ENCODE results near the gene TSPYL1. TPM values are rescaled to one million over a fixed set of nuclear protein-coding genes. Genes with fewer than 3 reads are reported as not detected.

Gene TSPYL1
- total RNA-seq, 1 donor from 2014 or later: 73.5 TPM

GRCh38 chr6:116234689-116235088 lies 45.0 kb downstream of the TSPYL1 start:
- Histone ChIP-seq H3K4me3 (ENCODE audit: low read depth, low read length) (no peak overlapping the region), H3K36me3 (ENCODE audit: control insufficient read depth, insufficient read depth, low read length) (no peaks in the 10 kb centered on the region), H3K27me3 (ENCODE audit: control insufficient read depth, insufficient read depth, low read length) (no peaks in the 10 kb centered on the region)
- TF ChIP-seq CTCF (IDR thresholded peaks at IDR 0.05; ENCODE audit: insufficient read depth, low read length, poor library complexity, severe bottlenecking): no peak
- DNase-seq (ENCODE audit: low read depth): no peak

GRCh38 chr6:116229287-116229913 lies 50.3 kb downstream of the TSPYL1 start:
- DNase-seq (ENCODE audit: low read depth): peak; percentile 77

More at GRCh38 chr6:116229287-116229913, 50.3 kb downstream of the TSPYL1 start:
- Histone ChIP-seq H3K4me3 (ENCODE audit: low read depth, low read length) (peak overlapping the region; percentile 16), H3K36me3 (ENCODE audit: control insufficient read depth, insufficient read depth, low read length) (no peaks in the 10 kb centered on the region), H3K27me3 (ENCODE audit: control insufficient read depth, insufficient read depth, low read length) (no peaks in the 10 kb centered on the region)
- no peak for TF ChIP-seq CTCF (IDR thresholded peaks at IDR 0.05; ENCODE audit: insufficient read depth, low read length, poor library complexity, severe bottlenecking)

Other genes starting within 250 kb of the TSPYL1 start
- gene FRK, start 219.0 kb downstream of the TSPYL1 start, total RNA-seq: 2.9 and 3.1 TPM in 2 replicates
- gene NT5DC1, start 179.1 kb downstream of the TSPYL1 start, total RNA-seq: 7.3 and 19.3 TPM in 2 replicates
- not detected in 2 replicates for gene COL10A1, start 153.8 kb downstream of the TSPYL1 start, total RNA-seq
- gene TSPYL4, start 25.9 kb downstream of the TSPYL1 start, total RNA-seq: 13.5 and 14.3 TPM in 2 replicates
- gene DSE, start 91.0 kb upstream of the TSPYL1 start, total RNA-seq: 46.3 and 48.8 TPM in 2 replicates
- 0.75 and 4.8 TPM in 2 replicates for gene CALHM6, start 181.4 kb upstream of the TSPYL1 start, total RNA-seq
- 0.21 and 0.34 TPM in 2 replicates for gene CALHM5, start 231.7 kb upstream of the TSPYL1 start, total RNA-seq